DMS79 treated with DMSO at 0.1 percent for 48 hours (cell line): ENCODE measurements around the gene TBL1Y.
A peak's percentile ranks its signal among the peaks of the same experiment; 100 is the strongest.
"Not testable (repeated sequence)": the region's sequence is repeated elsewhere in the genome, so short reads cannot be mapped to it uniquely, and the experiment has no call there.

Experiments
- DNase-seq: peaks from one replicate; lab custom pipeline; 2025; lab: John Stamatoyannopoulos, UW

The TBL1Y gene

GRCh38 chrY:6910372-6911252, at the start of gene TBL1Y:
TSS of gene TBL1Y (plus strand) at chrY:6910697. CDS start at chrY:7025085, 114,388 bp downstream.
- peak; percentile 3 for DNase-seq

DNA sequence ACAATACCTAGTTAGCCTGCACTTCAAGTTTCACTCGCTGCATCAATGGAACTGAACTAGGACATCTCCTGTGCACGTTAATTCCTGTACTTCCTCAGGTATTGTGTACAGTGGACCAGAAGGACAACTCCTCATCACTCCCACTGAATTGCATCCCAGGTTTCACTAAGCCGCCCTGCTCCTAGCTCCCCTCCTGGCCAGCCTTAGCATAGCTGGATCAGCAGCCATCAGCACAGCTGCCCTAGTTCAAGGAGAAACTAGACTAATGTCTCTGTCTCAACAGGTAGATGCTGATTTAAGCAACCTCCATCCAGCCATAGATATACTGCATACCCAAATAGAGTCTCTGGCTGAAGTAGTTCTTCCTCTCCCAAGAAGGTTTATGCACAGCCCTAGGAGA, 16.0 kb upstream of the TBL1Y start:
- no peak for DNase-seq

DNA sequence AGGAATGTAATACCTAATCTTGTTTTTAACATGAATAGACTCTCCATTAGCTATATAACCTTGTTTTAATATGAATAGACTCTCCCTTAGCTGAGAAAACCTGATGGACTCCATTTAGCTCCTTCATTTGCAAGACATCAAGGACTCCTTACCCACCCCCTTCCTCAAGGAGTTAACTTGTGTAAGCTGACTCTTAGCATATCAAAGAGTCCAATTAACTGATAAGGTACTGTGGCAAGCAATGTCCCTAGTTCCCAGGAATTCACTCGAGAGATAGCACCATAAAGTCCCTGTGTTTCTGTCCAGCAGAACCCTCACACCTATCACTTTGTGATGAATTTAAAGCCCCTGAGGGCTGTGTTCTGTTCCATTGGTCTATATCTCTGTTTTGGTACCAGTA, 15.3 kb upstream of the TBL1Y start:
- no peak for DNase-seq

GRCh38 chrY:6902116-6902515, 8.4 kb upstream of the TBL1Y start:
- not testable (repeated sequence) for DNase-seq

GRCh38 chrY:6907591-6907990, 2.9 kb upstream of the TBL1Y start:
- DNase-seq: no peak

- DNase-seq: not testable (repeated sequence)
These were observed 2.5 kb upstream of the TBL1Y start for GRCh38 chrY:6908021-6908420.

DNA sequence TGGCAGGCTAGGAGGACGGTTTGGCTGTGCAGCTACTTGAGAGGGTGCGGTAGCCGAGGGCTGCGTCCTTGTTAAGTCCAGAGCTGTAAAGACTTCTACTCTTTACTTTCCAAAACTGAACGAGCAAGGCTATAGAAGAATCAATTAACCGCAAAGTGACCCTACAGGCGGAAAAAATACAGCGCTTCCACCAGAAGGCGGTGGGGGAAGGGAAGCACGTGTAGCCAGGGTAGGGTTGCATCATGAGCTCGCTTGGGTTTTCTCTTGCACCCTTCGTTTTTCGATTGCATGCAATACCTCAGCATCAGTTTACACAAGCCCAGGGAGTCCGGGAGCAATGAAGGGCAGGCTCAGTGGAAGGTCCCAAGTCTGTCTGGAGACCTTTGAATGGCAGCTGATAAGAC, 1.4 kb upstream of the TBL1Y start:
- DNase-seq: peak; percentile 48

DNA sequence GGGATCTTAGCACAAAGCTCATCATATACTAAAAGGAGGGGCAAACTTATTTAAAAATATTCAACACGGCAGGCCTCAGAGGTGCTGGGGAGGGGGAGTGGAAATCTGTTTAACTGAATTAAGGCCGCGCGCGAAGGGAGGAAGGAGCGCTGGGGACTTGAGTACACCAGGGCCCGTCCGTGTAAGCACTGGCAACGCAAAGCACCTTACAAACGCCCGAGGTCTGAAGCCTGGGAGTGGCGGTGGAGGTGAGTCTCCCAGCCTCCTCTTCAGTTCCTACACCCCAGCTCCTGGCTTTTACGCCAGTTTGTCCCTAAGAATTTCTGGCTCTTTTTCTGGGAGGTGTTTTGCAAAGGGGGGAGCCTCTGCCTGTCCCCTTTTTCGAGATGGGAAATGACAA, 641 bp upstream of the TBL1Y start:
- DNase-seq: peak; percentile 1

- DNase-seq: no peak
These were observed 870 bp downstream of the TBL1Y start, which contains the start of gene AMELY for GRCh38 chrY:6911253-6911881. TSS of gene AMELY (minus strand) at chrY:6911752. CDS start at chrY:6872608, 39,144 bp downstream.

GRCh38 chrY:6913362-6913761, 2.9 kb downstream of the TBL1Y start:
- no peak for DNase-seq

DNA sequence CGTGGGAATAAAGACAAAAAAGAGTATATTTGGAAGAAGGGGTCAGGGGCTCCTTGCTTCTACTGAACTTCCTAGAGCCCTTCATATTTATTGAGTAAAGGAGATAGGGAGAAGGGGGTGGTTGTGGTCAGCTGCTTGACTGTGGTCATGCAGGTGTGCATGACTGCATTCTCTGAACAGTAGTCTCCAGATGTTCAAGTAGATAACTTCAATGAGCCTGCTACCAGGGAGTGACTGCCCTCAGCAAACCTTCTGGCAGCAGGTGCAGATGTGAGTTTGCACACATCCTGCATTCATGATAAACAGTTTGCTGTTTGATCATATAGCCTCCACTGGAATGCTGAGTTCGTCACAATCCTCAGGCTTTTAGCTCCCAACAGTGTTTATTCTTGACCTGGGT, 10.6 kb downstream of the TBL1Y start:
- DNase-seq: no peak

DNA sequence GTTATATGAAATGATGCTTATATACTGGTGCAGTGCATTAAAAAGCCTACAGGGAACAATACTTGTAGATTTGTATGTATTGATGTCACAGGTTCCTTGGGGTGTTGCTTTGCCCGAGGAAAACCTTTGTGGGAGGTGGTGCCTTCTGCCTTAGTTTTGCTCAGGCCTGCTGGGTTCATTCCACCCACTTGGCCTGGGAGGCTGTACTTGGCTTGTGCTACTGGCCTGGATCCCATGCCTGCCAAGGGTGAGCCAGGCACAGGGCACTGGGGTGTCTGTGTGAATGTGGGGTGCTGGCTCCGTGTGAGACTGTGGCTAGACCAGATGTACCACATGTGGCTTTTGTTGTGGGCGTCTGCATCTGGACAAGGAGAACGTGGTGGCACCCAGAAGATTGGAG, 17.8 kb downstream of the TBL1Y start:
- no peak for DNase-seq

- no peak for DNase-seq
These were observed 18.7 kb downstream of the TBL1Y start for GRCh38 chrY:6929237-6929636.

DNA sequence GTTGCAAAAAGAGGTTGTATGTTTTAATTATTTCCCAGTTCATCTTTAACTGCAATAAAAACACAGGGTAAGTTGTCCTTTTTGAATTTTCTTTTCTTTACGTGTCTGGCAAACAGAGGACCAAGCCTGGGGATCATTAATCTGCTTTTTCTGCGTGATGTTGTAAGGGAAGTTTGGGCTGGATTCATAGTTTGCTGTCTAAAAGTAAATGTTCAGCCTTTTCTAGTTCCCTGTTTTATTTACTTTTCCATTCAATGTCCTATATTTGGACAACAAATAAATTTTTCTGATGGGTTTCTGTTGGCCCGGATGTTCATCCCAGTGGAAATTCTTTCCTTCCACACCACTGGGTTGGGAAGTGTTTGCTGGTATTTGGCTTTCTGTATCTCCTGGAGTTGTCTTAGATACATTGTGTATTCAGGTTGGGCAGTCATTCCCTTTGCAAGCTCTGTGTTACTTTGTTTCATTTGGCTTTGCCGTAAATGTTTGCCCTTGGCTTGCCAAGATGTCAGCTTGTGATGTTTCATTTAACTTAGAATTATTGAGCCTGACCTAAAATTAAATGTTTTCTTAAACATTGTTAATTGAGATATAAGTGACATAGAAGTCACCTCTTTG, 21.4 kb downstream of the TBL1Y start:
- no peak for DNase-seq

GRCh38 chrY:6935497-6935896, 25.0 kb downstream of the TBL1Y start:
- DNase-seq: no peak

GRCh38 chrY:6947695-6948094, 37.2 kb downstream of the TBL1Y start:
- no peak for DNase-seq

- no peak for DNase-seq
These were observed 37.9 kb downstream of the TBL1Y start for GRCh38 chrY:6948378-6948777.

DNA sequence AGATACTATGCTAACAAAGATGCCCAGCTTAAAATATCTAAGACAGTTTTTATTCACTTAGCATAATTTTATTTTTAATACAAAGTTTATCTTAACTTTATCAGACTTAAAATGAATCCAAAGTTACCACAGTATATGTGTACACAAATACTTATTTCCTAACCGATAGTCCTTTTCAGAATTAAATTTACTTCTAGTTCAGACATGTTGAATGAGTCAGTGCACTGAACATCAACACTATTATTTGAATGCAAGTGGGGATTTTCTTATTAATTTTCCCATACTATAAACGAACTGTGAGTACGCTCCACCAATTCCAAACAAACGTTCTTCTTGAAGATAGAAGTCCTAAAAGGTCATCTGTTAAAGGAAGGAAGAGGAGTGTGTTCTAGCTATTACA, 39.5 kb downstream of the TBL1Y start:
- DNase-seq: no peak

GRCh38 chrY:6964732-6965131, 54.2 kb downstream of the TBL1Y start:
- peak; percentile 19 for DNase-seq

GRCh38 chrY:6966521-6966920, 56.0 kb downstream of the TBL1Y start:
- DNase-seq: no peak

DNA sequence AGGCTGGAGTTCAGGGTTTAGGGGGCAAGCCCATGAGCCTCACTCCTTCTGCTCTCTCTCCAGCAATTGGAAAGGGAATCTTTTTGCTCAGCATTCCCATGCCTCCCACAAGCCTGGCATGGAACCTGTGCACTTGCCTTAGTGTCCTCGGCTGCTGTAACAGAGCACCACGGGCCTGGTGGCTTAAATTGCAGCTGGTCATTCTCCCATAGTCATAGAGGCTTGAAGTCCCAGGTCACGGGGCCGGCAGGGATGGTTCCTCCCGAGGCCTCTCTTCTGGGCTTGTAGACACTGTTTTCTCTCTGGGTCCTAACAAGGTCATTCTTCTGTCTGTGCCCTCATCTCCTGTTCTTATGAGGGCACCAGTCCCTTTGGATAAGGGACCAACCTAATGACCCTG, 57.2 kb downstream of the TBL1Y start:
- DNase-seq: no peak

DNA sequence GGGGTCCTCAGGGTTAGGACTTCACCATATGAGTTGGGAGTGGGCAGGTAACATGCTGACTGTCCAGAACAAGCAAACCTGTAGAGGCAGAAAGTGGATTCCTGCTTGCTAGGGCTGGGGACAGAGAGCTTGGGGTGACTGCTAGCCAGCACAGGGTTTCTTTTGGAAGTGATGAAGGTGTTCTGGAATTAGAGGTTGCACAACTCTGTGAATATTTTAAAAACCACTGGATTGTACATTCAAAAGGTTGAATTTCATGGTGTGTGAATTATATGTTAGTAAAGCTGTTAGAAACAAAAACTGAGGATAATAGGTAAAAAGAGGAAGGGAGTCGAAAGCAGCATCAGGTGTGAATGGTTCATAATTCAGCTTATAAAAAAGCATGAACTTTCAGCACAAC, 57.7 kb downstream of the TBL1Y start:
- no peak for DNase-seq
